ENCODE measurements around the gene TIGD3.

GRCh38 chr11:65366340-65366773 lies 11.8 kb downstream of the TIGD3 start:
- no peak for TF ChIP-seq POLR2AphosphoS5 (IDR thresholded peaks at IDR 0.05)
- no peak for TF ChIP-seq POLR2A (IDR thresholded peaks at IDR 0.05)
- peak in 3 of 4 experiments; percentile 82 to 87 (median 83) for TF ChIP-seq CTCF (IDR thresholded peaks at IDR 0.05)
- no peak for TF ChIP-seq EP300 (IDR thresholded peaks at IDR 0.05)

Measured in gastroesophageal sphincter (tissue), 3 donors.